SK-N-SH (cell line): Measurements from ENCODE around the gene ECI1. TPM values are rescaled to one million over a fixed set of nuclear protein-coding genes. Genes with fewer than 3 reads are reported as not detected.

Experiments used
- CTCF ChIA-PET: fragments of 300-600, 350-600 bp; formaldehyde crosslinking; extraction: SDS; loops from one replicate; lab custom pipeline; 2021; lab: Yijun Ruan, JAX
- POLR2A ChIA-PET: fragments of 350-600 bp; sonication (Branson Sonifier 250); formaldehyde crosslinking; extraction: SDS; loops from one replicate; lab custom pipeline; 2020; ENCODE audit warnings: antibody characterized with exemption, inconsistent platforms; lab: Yijun Ruan, JAX
- DNase-seq: peaks from one replicate; pipeline ENCODE4 v3.0.0; 2012
- H2AFZ ChIP-seq: fragments of 200-600 bp; sonication (generic); 2 replicates; pipeline ENCODE4 v1.8.1; 2016; ENCODE audit warnings: antibody characterized with exemption, mild to moderate bottlenecking, low read depth
- H3F3A ChIP-seq: fragments of 200-600 bp; sonication (generic); replicated peaks from 2 replicates; pipeline ENCODE3; 2016; ENCODE audit warnings: antibody characterized with exemption, mild to moderate bottlenecking; ENCODE audit not compliant: insufficient read depth
- H3K27ac ChIP-seq, 2 experiments: fragments of 200-500 bp in 1 of 2; fragments of 200-600 bp in 1 of 2; sonication (Bioruptor generic) in 1 of 2; sonication (generic), shearing (Covaris generic) in 1 of 2; 2 replicates each; pipeline versions ENCODE4 v1.5.1 to v1.6.1; 2014 to 2016; ENCODE audit warnings: low read depth in 2 of 2, inconsistent platforms in 1 of 2, low read length in 1 of 2, mild to moderate bottlenecking in 1 of 2, mixed read lengths in 1 of 2
- H3K27me3 ChIP-seq: fragments of 200-600 bp; sonication (generic), shearing (Covaris generic); 2 replicates; pipeline ENCODE4 v1.6.1; 2016; ENCODE audit warnings: mixed run types; ENCODE audit not compliant: insufficient read depth
- H3K36me3 ChIP-seq, 2 experiments: fragments of 200-500 bp in 1 of 2; fragments of 200-600 bp in 1 of 2; sonication (Bioruptor generic) in 1 of 2; sonication (generic) in 1 of 2; replicated peaks in 1 of 2; 2 replicates each; pipeline versions ENCODE3 to v1.5.1; 2014 to 2016; ENCODE audit warnings: low read length in 1 of 2, mild to moderate bottlenecking in 1 of 2; ENCODE audit not compliant: insufficient read depth in 2 of 2, control insufficient read depth in 1 of 2
- H3K4me1 ChIP-seq, 2 experiments: fragments of 200-500 bp in 1 of 2; fragments of 200-600 bp in 1 of 2; sonication (Bioruptor generic) in 1 of 2; sonication (generic), shearing (Covaris generic) in 1 of 2; 2 replicates each; pipeline versions ENCODE4 v1.5.1 to v1.6.1; 2014 to 2016; ENCODE audit warnings: low read depth in 1 of 2, low read length in 1 of 2, mixed run types in 1 of 2; ENCODE audit not compliant: insufficient read depth in 2 of 2, control insufficient read depth in 1 of 2
- H3K4me2 ChIP-seq: fragments of 200-600 bp; sonication (generic), shearing (Covaris generic); 2 replicates; pipeline ENCODE4 v1.6.1; 2017; ENCODE audit warnings: mixed run types
- H3K4me3 ChIP-seq, 2 experiments: fragments of 200-500 bp in 1 of 2; fragments of 200-600 bp in 1 of 2; sonication (Bioruptor generic) in 1 of 2; sonication (generic), shearing (Covaris generic) in 1 of 2; 2 replicates each; pipeline versions ENCODE4 v1.5.1 to v1.8.1; 2014 to 2016; ENCODE audit warnings: low read depth in 2 of 2, inconsistent platforms in 1 of 2, low read length in 1 of 2, mild to moderate bottlenecking in 1 of 2, mixed read lengths in 1 of 2, moderate library complexity in 1 of 2
- H3K79me2 ChIP-seq: fragments of 200-600 bp; sonication (generic); 2 replicates; pipeline ENCODE4 v1.8.1; 2017; ENCODE audit warnings: mild to moderate bottlenecking; ENCODE audit not compliant: insufficient read depth
- H3K9ac ChIP-seq: fragments of 200-600 bp; sonication (generic); 2 replicates; pipeline ENCODE4 v1.6.1; 2017; ENCODE audit warnings: mixed run types
- H3K9me2 ChIP-seq: fragments of 200-600 bp; sonication (generic); 2 replicates; pipeline ENCODE4 v1.6.1; 2017; ENCODE audit warnings: mixed run types
- H3K9me3 ChIP-seq: fragments of 200-600 bp; sonication (generic); 2 replicates; pipeline ENCODE4 v1.6.1; 2017; ENCODE audit warnings: mixed run types, mild to moderate bottlenecking, moderate library complexity
- H4K20me1 ChIP-seq: fragments of 200-600 bp; sonication (generic); 2 replicates; pipeline ENCODE4 v1.6.1; 2017; ENCODE audit warnings: mild to moderate bottlenecking, mixed run types; ENCODE audit not compliant: insufficient read depth
- EZH2phosphoT487 ChIP-seq: fragments of 200-600 bp; sonication (generic); IDR thresholded peaks from 2 replicates; pipeline ENCODE4 v1.6.1; 2017; ENCODE audit warnings: low read depth, mixed run types, mild to moderate bottlenecking, antibody characterized with exemption, moderate library complexity, borderline replicate concordance
- FOSL2 ChIP-seq: IDR thresholded peaks from 2 replicates; pipeline ENCODE4 v1.4.0; 2012; ENCODE audit warnings: low read depth, mild to moderate bottlenecking, moderate library complexity, borderline replicate concordance
- FOXJ3 ChIP-seq: sonication (generic); formaldehyde crosslinking; IDR thresholded peaks from 2 replicates; pipeline ENCODE4 v1.5.1; 2020; ENCODE audit warnings: mild to moderate bottlenecking, missing genetic modification reagents
- FOXM1 ChIP-seq: IDR thresholded peaks from 2 replicates; pipeline ENCODE4 v1.4.0; 2012; ENCODE audit warnings: low read depth, mild to moderate bottlenecking
- JUND ChIP-seq: IDR thresholded peaks from 2 replicates; pipeline ENCODE4 v1.4.0; 2012
- MEF2A ChIP-seq: IDR thresholded peaks from 2 replicates; pipeline ENCODE4 v1.4.0; 2012; ENCODE audit warnings: low read depth, borderline replicate concordance
- MXI1 ChIP-seq: IDR thresholded peaks from 2 replicates; pipeline ENCODE4 v1.6.1; 2012; ENCODE audit warnings: mild to moderate bottlenecking, low read depth, low read length, improper control_type of control experiment
- POLR2AphosphoS5 ChIP-seq: IDR thresholded peaks from 2 replicates; pipeline ENCODE4 v1.6.1; 2012; ENCODE audit warnings: low read depth, low read length
- RAD21 ChIP-seq: IDR thresholded peaks from 2 replicates; pipeline ENCODE4 v1.6.1; 2012; ENCODE audit warnings: mild to moderate bottlenecking, low read length
- RXRA ChIP-seq: IDR thresholded peaks from 2 replicates; pipeline ENCODE4 v1.4.0; 2012; ENCODE audit warnings: low read depth, mild to moderate bottlenecking, borderline replicate concordance
- TCF12 ChIP-seq: IDR thresholded peaks from 2 replicates; pipeline ENCODE4 v1.4.0; 2012
- YY1 ChIP-seq: IDR thresholded peaks from 2 replicates; pipeline ENCODE4 v1.4.0; 2012; ENCODE audit warnings: low read depth, mild to moderate bottlenecking
- WGBS: methylation state at CpG from one replicate; pipeline ENCODE4 v1.1.6; 2017; ENCODE audit warnings: low lambda C conversion rate; 5-methylcytosine and 5-hydroxymethylcytosine counted together
- polyA plus RNA-seq, 3 experiments: library from polyadenylated mRNA; depleted of rRNA; stranded (reverse); fragments of >200 nt; gene quantifications; 2 replicates each; pipeline ENCODE4 v1.2.3, GENCODE V29; 2012
- TF ChIP-seq, protein P1 (sequence below): fragments of 150-350 bp; IDR thresholded peaks from 2 replicates; pipeline ENCODE4 v1.6.1; 2016; ENCODE audit warnings: mild to moderate bottlenecking, low read depth, low read length
- TF ChIP-seq, protein P2 (sequence below): fragments of 200-600 bp; sonication (generic); IDR thresholded peaks from 2 replicates; pipeline ENCODE4 v1.6.1; 2017; ENCODE audit warnings: antibody characterized with exemption, mild to moderate bottlenecking, moderate library complexity
- TF ChIP-seq, protein P3 (sequence below): IDR thresholded peaks from 2 replicates; pipeline ENCODE4 v1.4.0; 2012; ENCODE audit warnings: low read depth, borderline replicate concordance

ECI1 gene
- polyA plus RNA-seq, 1 of the 3 experiments (the other 2 are of a cell fraction), result 61.8 TPM

DNA sequence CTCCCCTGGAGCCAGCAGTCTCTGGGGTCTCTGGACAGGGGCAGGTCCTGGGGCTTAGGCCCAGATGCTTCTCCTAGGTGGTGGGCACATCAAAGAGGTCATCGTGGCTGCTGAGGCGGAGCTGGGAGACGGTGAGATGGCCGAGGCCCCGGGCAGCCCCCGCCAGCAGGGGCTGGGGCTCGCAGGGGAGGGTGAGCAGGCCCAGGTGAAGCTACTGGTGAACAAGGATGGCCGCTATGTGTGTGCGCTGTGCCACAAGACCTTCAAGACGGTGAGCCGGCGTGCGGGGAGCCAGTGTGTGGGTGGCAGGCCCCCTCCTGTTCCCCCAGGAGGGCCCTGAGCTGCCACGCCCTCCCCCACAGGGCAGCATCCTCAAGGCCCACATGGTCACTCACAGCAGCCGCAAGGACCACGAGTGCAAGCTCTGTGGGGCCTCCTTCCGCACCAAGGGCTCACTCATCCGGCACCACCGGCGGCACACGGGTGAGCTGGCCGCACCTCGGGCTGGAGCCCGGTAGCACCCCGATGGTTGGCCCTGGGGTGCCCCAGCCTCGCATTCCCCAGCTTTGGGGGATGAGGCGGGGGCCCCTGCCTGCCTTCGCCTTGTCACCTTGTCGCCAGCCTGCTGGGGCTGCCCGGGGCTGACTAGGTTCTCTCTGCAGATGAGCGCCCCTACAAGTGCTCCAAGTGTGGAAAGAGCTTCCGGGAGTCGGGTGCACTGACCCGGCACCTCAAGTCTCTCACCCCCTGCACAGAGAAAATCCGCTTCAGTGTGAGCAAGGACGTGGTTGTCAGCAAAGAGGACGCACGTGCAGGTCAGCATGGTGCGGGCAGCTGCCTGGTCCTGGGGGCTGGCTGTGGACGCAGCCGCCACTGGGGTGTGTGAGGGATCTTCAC lies 19.0 kb downstream of the ECI1 start:
- 89% methylated on average over 5 of the region's 41 CpGs for WGBS
- no peaks in the 10 kb centered on the region for H3K9me2 ChIP-seq

DNA sequence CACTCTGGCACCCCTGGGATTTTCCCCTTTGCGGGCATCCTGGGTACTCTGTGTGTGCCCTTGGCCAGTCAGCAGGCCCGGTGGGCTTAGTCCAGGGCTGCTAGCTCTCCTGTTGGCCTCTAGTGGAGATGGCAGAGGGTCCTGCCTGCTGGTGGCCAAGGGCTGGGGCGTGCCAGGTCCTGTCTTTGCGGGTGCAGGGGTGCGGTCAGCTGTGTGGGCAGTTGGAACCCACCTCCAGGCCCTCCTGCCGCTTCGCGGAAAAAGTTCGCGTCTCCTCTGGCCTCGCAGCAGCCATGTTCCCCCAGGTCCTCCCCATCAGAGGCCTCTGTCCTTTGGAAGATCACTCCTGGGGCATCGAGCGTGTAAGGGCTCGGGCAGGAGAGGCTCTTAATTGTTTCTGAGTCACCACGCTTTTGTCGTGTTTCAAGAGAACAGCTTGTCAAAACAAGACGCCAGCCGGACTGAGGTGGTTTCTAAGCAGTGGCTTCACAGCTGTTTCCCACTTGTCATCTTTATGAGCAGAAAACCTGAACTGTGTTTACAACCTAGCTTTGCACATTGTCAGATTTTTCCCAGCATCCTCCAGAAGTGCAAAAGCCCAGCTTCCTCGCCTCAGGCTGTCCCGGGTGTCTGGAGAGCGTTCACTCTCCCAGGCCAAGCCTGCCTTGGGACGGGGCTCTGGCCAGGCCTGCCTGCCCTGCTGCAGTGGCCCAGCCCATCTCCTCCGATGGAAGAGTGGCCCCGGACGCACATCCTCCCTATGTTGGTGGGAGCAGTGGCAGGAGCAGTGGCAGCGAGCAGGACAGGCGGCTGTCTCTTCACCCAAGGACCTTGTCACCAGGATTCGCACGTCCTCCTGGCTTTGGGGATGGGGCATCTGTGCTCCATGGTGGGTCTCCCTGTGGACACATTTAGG lies 20.1 kb downstream of the ECI1 start:
- Histone ChIP-seq H3K4me1 (peaks cover 0 to 3% of the 10 kb centered on the region in 2 experiments; a peak in 1 of 4 replicates), H3K9me2 (no peaks in the 10 kb centered on the region), H3K4me3 (no peak overlapping the region), H3K27me3 (no peaks in the 10 kb centered on the region), H3K79me2 (peaks cover 23% of the 10 kb centered on the region), H4K20me1 (peaks cover 26% of the 10 kb centered on the region), H3K9ac (no peak overlapping the region), H3K4me2 (no peak overlapping the region), H3F3A (no peaks in the 10 kb centered on the region), H3K36me3 (peaks cover 0 to 74% of the 10 kb centered on the region in 2 experiments), H3K27ac (peak overlapping the region in 1 of 2 experiments; percentile 11; a peak in 1 of 4 replicates), H2AFZ (no peak overlapping the region), H3K9me3 (no peaks in the 10 kb centered on the region)
- no peak for DNase-seq
- ChIA-PET CTCF (interaction anchor here (0.6 to 1.6 kb wide), 3 partner anchors 11 to 368 kb away, joined by 3 to 5 read pairs (median 3); partner anchors contain the start of gene ECI1), POLR2A (no interaction called here)
- 88% methylated on average over 15 of the region's 29 CpGs for WGBS
- TF ChIP-seq EZH2phosphoT487 (no peak), JUND (no peak), YY1 (no peak), POLR2AphosphoS5 (no peak), MXI1 (no peak)
- TF ChIP-seq, protein P1, sequence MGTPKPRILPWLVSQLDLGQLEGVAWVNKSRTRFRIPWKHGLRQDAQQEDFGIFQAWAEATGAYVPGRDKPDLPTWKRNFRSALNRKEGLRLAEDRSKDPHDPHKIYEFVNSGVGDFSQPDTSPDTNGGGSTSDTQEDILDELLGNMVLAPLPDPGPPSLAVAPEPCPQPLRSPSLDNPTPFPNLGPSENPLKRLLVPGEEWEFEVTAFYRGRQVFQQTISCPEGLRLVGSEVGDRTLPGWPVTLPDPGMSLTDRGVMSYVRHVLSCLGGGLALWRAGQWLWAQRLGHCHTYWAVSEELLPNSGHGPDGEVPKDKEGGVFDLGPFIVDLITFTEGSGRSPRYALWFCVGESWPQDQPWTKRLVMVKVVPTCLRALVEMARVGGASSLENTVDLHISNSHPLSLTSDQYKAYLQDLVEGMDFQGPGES, result no peak
- TF ChIP-seq, protein P2, sequence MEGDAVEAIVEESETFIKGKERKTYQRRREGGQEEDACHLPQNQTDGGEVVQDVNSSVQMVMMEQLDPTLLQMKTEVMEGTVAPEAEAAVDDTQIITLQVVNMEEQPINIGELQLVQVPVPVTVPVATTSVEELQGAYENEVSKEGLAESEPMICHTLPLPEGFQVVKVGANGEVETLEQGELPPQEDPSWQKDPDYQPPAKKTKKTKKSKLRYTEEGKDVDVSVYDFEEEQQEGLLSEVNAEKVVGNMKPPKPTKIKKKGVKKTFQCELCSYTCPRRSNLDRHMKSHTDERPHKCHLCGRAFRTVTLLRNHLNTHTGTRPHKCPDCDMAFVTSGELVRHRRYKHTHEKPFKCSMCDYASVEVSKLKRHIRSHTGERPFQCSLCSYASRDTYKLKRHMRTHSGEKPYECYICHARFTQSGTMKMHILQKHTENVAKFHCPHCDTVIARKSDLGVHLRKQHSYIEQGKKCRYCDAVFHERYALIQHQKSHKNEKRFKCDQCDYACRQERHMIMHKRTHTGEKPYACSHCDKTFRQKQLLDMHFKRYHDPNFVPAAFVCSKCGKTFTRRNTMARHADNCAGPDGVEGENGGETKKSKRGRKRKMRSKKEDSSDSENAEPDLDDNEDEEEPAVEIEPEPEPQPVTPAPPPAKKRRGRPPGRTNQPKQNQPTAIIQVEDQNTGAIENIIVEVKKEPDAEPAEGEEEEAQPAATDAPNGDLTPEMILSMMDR, result no peak

More for the DNA sequence above, 19.0 kb downstream of the ECI1 start:
- peaks cover 12% of the 10 kb centered on the region for H3K79me2 ChIP-seq
- ChIA-PET CTCF (interaction anchor here (0.9 kb wide), 1 partner anchor 38 kb away, joined by 4 read pairs; no protein-coding TSS in a partner anchor), POLR2A (no interaction called here)
- TF ChIP-seq, protein P3, sequence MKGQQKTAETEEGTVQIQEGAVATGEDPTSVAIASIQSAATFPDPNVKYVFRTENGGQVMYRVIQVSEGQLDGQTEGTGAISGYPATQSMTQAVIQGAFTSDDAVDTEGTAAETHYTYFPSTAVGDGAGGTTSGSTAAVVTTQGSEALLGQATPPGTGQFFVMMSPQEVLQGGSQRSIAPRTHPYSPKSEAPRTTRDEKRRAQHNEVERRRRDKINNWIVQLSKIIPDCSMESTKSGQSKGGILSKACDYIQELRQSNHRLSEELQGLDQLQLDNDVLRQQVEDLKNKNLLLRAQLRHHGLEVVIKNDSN, result no peak
- no peak for TF ChIP-seq JUND
- TF ChIP-seq RXRA, result no peak
- no peak for TF ChIP-seq MEF2A
- no peak for TF ChIP-seq MXI1
- TF ChIP-seq TCF12, result no peak
- TF ChIP-seq RAD21, result no peak
- TF ChIP-seq FOXM1, result no peak
- TF ChIP-seq, protein P2, result no peak
- no peak for TF ChIP-seq FOXJ3
- TF ChIP-seq FOSL2, result no peak
- no peak overlapping the region for H2AFZ ChIP-seq
- no peaks in the 10 kb centered on the region for H3K27me3 ChIP-seq
- no peak overlapping the region for H3K4me2 ChIP-seq
- no peaks in the 10 kb centered on the region for H3F3A ChIP-seq
- H3K9me3 ChIP-seq, result no peaks in the 10 kb centered on the region
- no peak for DNase-seq
- H3K9ac ChIP-seq, result no peak overlapping the region
- peaks cover 0 to 3% of the 10 kb centered on the region in 2 experiments; a peak in 1 of 4 replicates for H3K4me1 ChIP-seq
- H3K4me3 ChIP-seq, result no peak overlapping the region
- H4K20me1 ChIP-seq, result peaks cover 15% of the 10 kb centered on the region
- H3K36me3 ChIP-seq, result peaks cover 0 to 74% of the 10 kb centered on the region in 2 experiments
- no peak overlapping the region for H3K27ac ChIP-seq
